GM08714 (cell line): ENCODE results near the gene RASGRF1.
"Not testable (repeated sequence)": the region's sequence is repeated elsewhere in the genome, so short reads cannot be mapped to it uniquely, and the experiment has no call there.

Experiments used
- H3K4me3 ChIP-seq: fragments of 200-500 bp; sonication (Bioruptor generic); 2 replicates; pipeline ENCODE4 v1.5.1; 2014; ENCODE audit warnings: mild to moderate bottlenecking, low read length, inconsistent platforms
- ZNF274 ChIP-seq: IDR thresholded peaks from 2 replicates; pipeline ENCODE4 v1.6.1; 2012; ENCODE audit warnings: mild to moderate bottlenecking, low read depth, low read length

RASGRF1 gene

GRCh38 chr15:79027532-79028410 is 62.8 kb downstream of the RASGRF1 start:
- no peak overlapping the region for H3K4me3 ChIP-seq
- TF ChIP-seq ZNF274, result no peak

- TF ChIP-seq ZNF274, result no peak
- H3K4me3 ChIP-seq, result no peak overlapping the region
Measured at GRCh38 chr15:79025802-79026201, 64.8 kb downstream of the RASGRF1 start.

GRCh38 chr15:79025201-79025600 is 65.4 kb downstream of the RASGRF1 start:
- H3K4me3 ChIP-seq, result no peak overlapping the region
- no peak for TF ChIP-seq ZNF274

- not testable (repeated sequence) for H3K4me3 ChIP-seq
Measured at GRCh38 chr15:79024493-79024892, 66.1 kb downstream of the RASGRF1 start.

- H3K4me3 ChIP-seq, result no peak overlapping the region
- no peak for TF ChIP-seq ZNF274
Measured at GRCh38 chr15:79023918-79024317, 66.7 kb downstream of the RASGRF1 start.

GRCh38 chr15:79023546-79023890 is 67.1 kb downstream of the RASGRF1 start:
- TF ChIP-seq ZNF274, result no peak
- no peak overlapping the region for H3K4me3 ChIP-seq

- TF ChIP-seq ZNF274, result no peak
- H3K4me3 ChIP-seq, result no peak overlapping the region
Measured at GRCh38 chr15:79018960-79019359, 71.6 kb downstream of the RASGRF1 start.

- H3K4me3 ChIP-seq, result no peak overlapping the region
- no peak for TF ChIP-seq ZNF274
Measured at GRCh38 chr15:79017953-79018352, 72.6 kb downstream of the RASGRF1 start.

- TF ChIP-seq ZNF274, result no peak
- H3K4me3 ChIP-seq, result no peak overlapping the region
Measured at GRCh38 chr15:79016527-79017170, 73.9 kb downstream of the RASGRF1 start.

- no peak for TF ChIP-seq ZNF274
- H3K4me3 ChIP-seq, result no peak overlapping the region
Measured at GRCh38 chr15:79015416-79015815, 75.2 kb downstream of the RASGRF1 start.

- TF ChIP-seq ZNF274, result no peak
- no peak overlapping the region for H3K4me3 ChIP-seq
Measured at GRCh38 chr15:79010278-79010677, 80.3 kb downstream of the RASGRF1 start.

GRCh38 chr15:79009379-79009778 is 81.2 kb downstream of the RASGRF1 start:
- no peak overlapping the region for H3K4me3 ChIP-seq
- no peak for TF ChIP-seq ZNF274

GRCh38 chr15:79008659-79009058 is 81.9 kb downstream of the RASGRF1 start:
- H3K4me3 ChIP-seq, result no peak overlapping the region
- no peak for TF ChIP-seq ZNF274

GRCh38 chr15:79007066-79007465 is 83.5 kb downstream of the RASGRF1 start:
- TF ChIP-seq ZNF274, result no peak
- H3K4me3 ChIP-seq, result no peak overlapping the region

- H3K4me3 ChIP-seq, result no peak overlapping the region
- TF ChIP-seq ZNF274, result no peak
Measured at GRCh38 chr15:79006071-79006470, 84.5 kb downstream of the RASGRF1 start.
